ENCODE data around the gene FGD4. TPM values are rescaled to one million over a fixed set of nuclear protein-coding genes. Genes with fewer than 3 reads are reported as not detected.

The FGD4 gene
- total RNA-seq, 5 donors from 2014 or later (not counting 1 experiment from before 2014, with no cell fraction given): 0.18 to 0.79 (median 0.47) TPM

DNA sequence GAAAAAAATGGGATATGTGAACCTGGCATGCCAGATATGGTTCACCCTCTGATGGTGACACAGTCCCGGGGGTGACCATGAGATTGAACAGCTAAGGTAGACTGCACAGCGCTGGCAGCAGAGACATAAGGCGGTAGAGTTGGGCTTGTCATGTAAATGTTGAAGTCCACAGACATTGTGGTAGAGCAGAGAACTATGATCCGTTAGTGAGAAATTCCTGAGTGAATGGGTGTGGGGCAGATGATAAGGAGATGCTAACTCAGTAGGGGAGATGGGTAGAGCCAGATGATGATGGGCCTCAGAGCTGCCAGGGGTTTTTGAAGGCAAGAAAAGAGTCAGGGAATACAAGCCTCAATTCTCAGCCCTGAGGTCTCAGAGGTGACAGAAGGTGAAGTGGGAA, 228.6 kb downstream of the FGD4 start:
- WGBS (ENCODE audit: insufficient coverage): 86% methylated on average over 4 of the region's 4 CpGs
- H3K4me1 Mint-ChIP-seq: no peaks in the 10 kb centered on the region
- H3K9me3 Mint-ChIP-seq: no peaks in the 10 kb centered on the region
- H3K4me1 ChIP-seq (ENCODE audit: control insufficient read depth in 1 of 2, extremely low read depth in 1 of 2, insufficient read depth in 2 of 2, low read length in 2 of 2): peaks cover 0 to 2% of the 10 kb centered on the region in 2 experiments
- no peak overlapping the region for H3K4me3 Mint-ChIP-seq
- no peaks in the 10 kb centered on the region for H3K9me3 ChIP-seq
- H3K4me3 ChIP-seq (ENCODE audit: control insufficient read depth in 1 of 2, extremely low read depth in 1 of 2, low read length in 1 of 2): no peak overlapping the region
- ChIA-PET CTCF (no interaction called here), POLR2A (no interaction called here)
- H3K27ac ChIP-seq (ENCODE audit: low read length): no peak overlapping the region
- H3K36me3 Mint-ChIP-seq: no peaks in the 10 kb centered on the region
- H3K27me3 ChIP-seq (replicated peaks in 1 of 2; ENCODE audit: control insufficient read depth in 2 of 2, extremely low read depth in 1 of 2, insufficient read depth in 2 of 2, low read length in 1 of 2): no peaks in the 10 kb centered on the region
- peaks cover 0 to 3% of the 10 kb centered on the region in 2 donors for H3K27me3 Mint-ChIP-seq
- no peak overlapping the region for H3K27ac Mint-ChIP-seq
- no peak for DNase-seq
- ATAC-seq (replicated peaks in 1 of 4): no peak
- H3K36me3 ChIP-seq (ENCODE audit: control insufficient read depth in 2 of 2, extremely low read depth in 1 of 2, insufficient read depth in 1 of 2, low read length in 1 of 2): no peaks in the 10 kb centered on the region

- Mint-ChIP-seq H3K27ac (no peak overlapping the region), H3K36me3 (no peaks in the 10 kb centered on the region), H3K9me3 (peaks cover 0 to 4% (median 0%) of the 10 kb centered on the region in 3 donors), H3K4me1 (no peaks in the 10 kb centered on the region), H3K4me3 (no peak overlapping the region), H3K27me3 (peaks cover 0 to 1% of the 10 kb centered on the region in 2 donors)
- Histone ChIP-seq H3K27ac (ENCODE audit: low read length) (no peak overlapping the region), H3K4me3 (ENCODE audit: control insufficient read depth in 1 of 2, extremely low read depth in 1 of 2, low read length in 1 of 2) (no peak overlapping the region), H3K4me1 (ENCODE audit: control insufficient read depth in 1 of 2, extremely low read depth in 1 of 2, insufficient read depth in 2 of 2, low read length in 2 of 2) (no peaks in the 10 kb centered on the region), H3K27me3 (replicated peaks in 1 of 2; ENCODE audit: control insufficient read depth in 2 of 2, extremely low read depth in 1 of 2, insufficient read depth in 2 of 2, low read length in 1 of 2) (no peaks in the 10 kb centered on the region), H3K36me3 (ENCODE audit: control insufficient read depth in 2 of 2, extremely low read depth in 1 of 2, insufficient read depth in 1 of 2, low read length in 1 of 2) (no peaks in the 10 kb centered on the region), H3K9me3 (no peaks in the 10 kb centered on the region)
- no peak for DNase-seq
- ChIA-PET POLR2A (no interaction called here), CTCF (no interaction called here)
- WGBS (ENCODE audit: insufficient coverage): no CpG with 5 or more reads among the region's 6 CpGs
- ATAC-seq (replicated peaks in 1 of 4): no peak
Observed at GRCh38 chr12:32641287-32641901, 242.0 kb downstream of the FGD4 start.

DNA sequence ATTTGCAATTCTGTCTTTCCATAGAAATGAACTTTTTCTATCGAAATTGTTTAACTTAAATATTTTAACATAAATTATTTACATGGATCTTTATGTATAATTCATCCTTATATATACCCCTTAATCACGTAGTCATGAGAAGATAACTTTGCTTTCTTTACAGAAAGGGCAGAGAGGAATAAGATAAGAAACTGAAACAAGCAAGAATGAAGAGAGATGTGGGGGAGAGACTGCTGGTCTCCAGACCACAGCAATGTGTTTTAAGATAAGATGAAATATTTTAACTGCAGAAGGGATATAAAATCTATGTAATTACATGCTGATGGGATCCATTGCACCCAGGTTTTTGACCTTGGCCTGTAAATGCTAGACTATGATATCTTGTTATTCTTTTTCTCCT, 245.1 kb downstream of the FGD4 start:
- ChIA-PET POLR2A (no interaction called here), CTCF (no interaction called here)
- Histone ChIP-seq H3K4me3 (ENCODE audit: control insufficient read depth in 1 of 2, extremely low read depth in 1 of 2, low read length in 1 of 2) (no peak overlapping the region), H3K36me3 (ENCODE audit: control insufficient read depth in 2 of 2, extremely low read depth in 1 of 2, insufficient read depth in 1 of 2, low read length in 1 of 2) (no peaks in the 10 kb centered on the region), H3K9me3 (no peaks in the 10 kb centered on the region), H3K4me1 (ENCODE audit: control insufficient read depth in 1 of 2, extremely low read depth in 1 of 2, insufficient read depth in 2 of 2, low read length in 2 of 2) (no peaks in the 10 kb centered on the region), H3K27ac (ENCODE audit: low read length) (no peak overlapping the region), H3K27me3 (replicated peaks in 1 of 2; ENCODE audit: control insufficient read depth in 2 of 2, extremely low read depth in 1 of 2, insufficient read depth in 2 of 2, low read length in 1 of 2) (no peaks in the 10 kb centered on the region)
- ATAC-seq (replicated peaks in 1 of 4) (no peak), DNase-seq (no peak)
- H3K27ac Mint-ChIP-seq: no peak overlapping the region
- no peaks in the 10 kb centered on the region for H3K36me3 Mint-ChIP-seq
- H3K4me1 Mint-ChIP-seq: no peaks in the 10 kb centered on the region
- H3K4me3 Mint-ChIP-seq: no peak overlapping the region
- peaks cover 0 to 4% of the 10 kb centered on the region in 2 donors for H3K27me3 Mint-ChIP-seq
- no CpG with 5 or more reads among the region's 2 CpGs for WGBS (ENCODE audit: insufficient coverage)
- no peaks in the 10 kb centered on the region for H3K9me3 Mint-ChIP-seq

GRCh38 chr12:32647275-32647674, 247.9 kb downstream of the FGD4 start:
- DNase-seq: no peak
- H3K9me3 Mint-ChIP-seq: no peaks in the 10 kb centered on the region

GRCh38 chr12:32650508-32650907, 251.2 kb downstream of the FGD4 start:
- Histone ChIP-seq H3K9me3 (no peaks in the 10 kb centered on the region), H3K4me1 (ENCODE audit: control insufficient read depth in 1 of 2, extremely low read depth in 1 of 2, insufficient read depth in 2 of 2, low read length in 2 of 2) (no peaks in the 10 kb centered on the region), H3K27me3 (replicated peaks in 1 of 2; ENCODE audit: control insufficient read depth in 2 of 2, extremely low read depth in 1 of 2, insufficient read depth in 2 of 2, low read length in 1 of 2) (no peaks in the 10 kb centered on the region), H3K27ac (ENCODE audit: low read length) (no peak overlapping the region), H3K36me3 (ENCODE audit: control insufficient read depth in 2 of 2, extremely low read depth in 1 of 2, insufficient read depth in 1 of 2, low read length in 1 of 2) (no peaks in the 10 kb centered on the region), H3K4me3 (ENCODE audit: control insufficient read depth in 1 of 2, extremely low read depth in 1 of 2, low read length in 1 of 2) (no peak overlapping the region)
- no peaks in the 10 kb centered on the region for H3K4me1 Mint-ChIP-seq
- H3K27me3 Mint-ChIP-seq: peaks cover 0 to 4% of the 10 kb centered on the region in 2 donors
- DNase-seq (no peak), ATAC-seq (replicated peaks in 1 of 4) (no peak)
- H3K36me3 Mint-ChIP-seq: no peaks in the 10 kb centered on the region
- CTCF ChIA-PET: interaction anchor here in 1 of 2 donors (0.6 to 0.7 kb wide), 2 partner anchors 271 to 363 kb away, joined by 3 to 4 read pairs; no protein-coding TSS in a partner anchor
- H3K9me3 Mint-ChIP-seq: no peaks in the 10 kb centered on the region
- POLR2A ChIA-PET: no interaction called here
- no peak overlapping the region for H3K4me3 Mint-ChIP-seq
- 14% methylated on average over 1 of the region's 2 CpGs for WGBS (ENCODE audit: insufficient coverage)
- H3K27ac Mint-ChIP-seq: no peak overlapping the region

More at GRCh38 chr12:32647275-32647674, 247.9 kb downstream of the FGD4 start:
- Mint-ChIP-seq H3K27ac (no peak overlapping the region), H3K36me3 (no peaks in the 10 kb centered on the region), H3K4me1 (no peaks in the 10 kb centered on the region), H3K27me3 (peaks cover 0 to 4% of the 10 kb centered on the region in 2 donors), H3K4me3 (no peak overlapping the region)
- Histone ChIP-seq H3K9me3 (no peaks in the 10 kb centered on the region), H3K36me3 (ENCODE audit: control insufficient read depth in 2 of 2, extremely low read depth in 1 of 2, insufficient read depth in 1 of 2, low read length in 1 of 2) (no peaks in the 10 kb centered on the region), H3K4me3 (ENCODE audit: control insufficient read depth in 1 of 2, extremely low read depth in 1 of 2, low read length in 1 of 2) (no peak overlapping the region), H3K4me1 (ENCODE audit: control insufficient read depth in 1 of 2, extremely low read depth in 1 of 2, insufficient read depth in 2 of 2, low read length in 2 of 2) (no peaks in the 10 kb centered on the region), H3K27me3 (replicated peaks in 1 of 2; ENCODE audit: control insufficient read depth in 2 of 2, extremely low read depth in 1 of 2, insufficient read depth in 2 of 2, low read length in 1 of 2) (no peaks in the 10 kb centered on the region), H3K27ac (ENCODE audit: low read length) (no peak overlapping the region)
- no peak for ATAC-seq (replicated peaks in 1 of 4)
- WGBS (ENCODE audit: insufficient coverage): no CpG with 5 or more reads among the region's 3 CpGs
- ChIA-PET CTCF (interaction anchor here in 1 of 2 donors (0.6 kb wide), 1 partner anchor 16 kb away, joined by 11 read pairs; no protein-coding TSS in a partner anchor), POLR2A (no interaction called here)

DNA sequence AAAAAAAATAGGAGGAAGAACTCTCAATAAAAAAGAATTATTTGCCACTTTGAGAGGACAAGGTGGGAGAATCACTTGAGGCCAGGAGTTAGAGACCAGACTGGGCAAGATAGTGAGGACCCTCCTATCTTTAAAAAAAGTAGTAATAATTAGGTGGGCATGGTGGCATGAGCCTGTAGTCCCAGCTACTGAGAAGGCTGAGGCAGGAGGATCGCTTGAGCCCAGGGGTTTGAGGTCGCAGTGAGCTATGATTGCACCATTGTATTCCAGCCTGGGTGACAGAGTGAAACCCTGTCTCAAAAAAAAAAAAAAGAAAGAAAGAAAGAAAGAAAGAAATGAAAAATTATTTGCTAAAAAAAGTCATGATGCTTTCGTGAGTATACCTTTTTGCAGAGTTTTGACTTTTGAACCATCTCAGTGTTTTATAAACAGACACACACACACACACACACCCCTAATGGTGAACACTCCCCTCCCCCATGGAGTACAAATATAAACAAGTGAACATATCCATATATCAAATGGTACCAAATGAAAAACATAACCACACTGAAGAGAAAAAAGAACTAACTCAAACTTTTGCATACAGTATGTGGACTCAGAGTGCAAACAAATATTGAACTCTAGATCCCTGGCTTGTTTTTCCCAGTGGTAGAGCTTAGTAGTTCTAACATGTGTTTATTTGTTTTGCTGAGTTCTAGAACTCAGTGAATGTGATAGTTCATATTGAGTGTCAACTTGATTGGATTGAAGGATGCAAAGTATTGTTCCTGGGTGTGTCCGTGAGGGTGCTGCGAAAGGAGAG, 252.0 kb downstream of the FGD4 start:
- H3K27ac Mint-ChIP-seq: no peak overlapping the region
- H3K36me3 Mint-ChIP-seq: no peaks in the 10 kb centered on the region
- H3K9me3 Mint-ChIP-seq: no peaks in the 10 kb centered on the region
- no peaks in the 10 kb centered on the region for H3K4me1 Mint-ChIP-seq
- H3K36me3 ChIP-seq (ENCODE audit: control insufficient read depth in 2 of 2, extremely low read depth in 1 of 2, insufficient read depth in 1 of 2, low read length in 1 of 2): no peaks in the 10 kb centered on the region
- 92% methylated on average over 4 of the region's 5 CpGs for WGBS (ENCODE audit: insufficient coverage)
- H3K4me3 Mint-ChIP-seq: no peak overlapping the region
- ChIA-PET CTCF (no interaction called here), POLR2A (no interaction called here)
- H3K27me3 Mint-ChIP-seq: peaks cover 0 to 4% of the 10 kb centered on the region in 2 donors
- no peaks in the 10 kb centered on the region for H3K9me3 ChIP-seq
- H3K4me1 ChIP-seq (ENCODE audit: control insufficient read depth in 1 of 2, extremely low read depth in 1 of 2, insufficient read depth in 2 of 2, low read length in 2 of 2): no peaks in the 10 kb centered on the region
- H3K27ac ChIP-seq (ENCODE audit: low read length): no peak overlapping the region
- no peaks in the 10 kb centered on the region for H3K27me3 ChIP-seq (replicated peaks in 1 of 2; ENCODE audit: control insufficient read depth in 2 of 2, extremely low read depth in 1 of 2, insufficient read depth in 2 of 2, low read length in 1 of 2)
- DNase-seq (no peak), ATAC-seq (replicated peaks in 1 of 4) (no peak)
- H3K4me3 ChIP-seq (ENCODE audit: control insufficient read depth in 1 of 2, extremely low read depth in 1 of 2, low read length in 1 of 2): no peak overlapping the region
